Stimulated activated naive CD8-positive, alpha-beta T cell treated with anti-CD3 and anti-CD28 coated beads, Interleukin-15, Interleukin-2, amounts not matched to agents 100 U/mL and 50 U/mL, for 24 hours (primary cell): Measurements from ENCODE around the gene STK26.
"Not testable (repeated sequence)": the region's sequence is repeated elsewhere in the genome, so short reads cannot be mapped to it uniquely, and the experiment has no call there.

Experiments used
- ATAC-seq: fragments of 150-1000 bp; cut with Tn5 transposase; one replicate; pipeline ENCODE4 v1.10.0; 2021
- DNase-seq: peaks from one replicate; pipeline ENCODE4 v3.0.0; 2021

The STK26 gene

GRCh38 chrX:132022967-132023895 is at the start of gene STK26:
TSS of gene STK26 (plus strand) at chrX:132023302. CDS start at chrX:132023618, 316 bp downstream.
- peak; percentile 77 for DNase-seq
- peak; percentile 79 for ATAC-seq

DNA sequence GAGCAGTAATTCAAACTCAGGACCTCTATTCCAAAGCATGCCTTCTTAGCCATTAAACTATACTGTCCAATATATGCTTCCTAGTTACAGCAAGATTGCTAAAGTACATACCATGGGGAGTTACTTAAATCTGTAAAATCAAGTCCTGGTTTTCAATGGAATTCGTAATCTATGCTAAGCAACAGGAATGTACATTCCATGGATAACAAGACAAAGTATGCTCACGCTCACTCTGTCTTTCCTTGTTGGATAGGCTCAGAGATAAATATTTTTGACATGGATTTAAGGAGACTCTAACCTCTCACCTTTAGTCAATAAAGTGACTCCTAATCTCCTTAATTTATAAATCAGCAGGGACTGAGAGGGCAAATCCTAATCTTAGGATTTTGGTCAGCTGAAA is 47.3 kb upstream of the STK26 start:
- no peak for DNase-seq
- ATAC-seq, result no peak

DNA sequence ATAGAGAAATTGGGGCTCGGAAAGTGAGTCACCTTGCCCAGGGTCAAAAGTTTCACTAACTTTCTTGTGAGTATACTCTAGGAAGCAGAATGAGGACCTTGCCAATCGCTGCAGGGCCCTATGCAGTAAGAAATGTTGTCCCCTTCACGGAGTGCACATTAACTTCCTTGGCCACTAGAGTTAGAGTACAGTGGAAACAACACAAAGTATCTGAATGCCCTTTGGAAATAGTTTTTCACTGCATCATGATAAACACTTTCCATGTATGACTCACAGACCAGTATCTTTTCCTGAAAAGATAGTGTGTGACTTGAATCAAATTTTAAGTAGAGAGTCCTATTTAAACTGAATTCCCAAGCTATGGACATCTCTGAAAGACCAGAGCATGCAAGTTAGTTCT is 45.5 kb upstream of the STK26 start:
- DNase-seq (no peak), ATAC-seq (peak; percentile 86)

DNA sequence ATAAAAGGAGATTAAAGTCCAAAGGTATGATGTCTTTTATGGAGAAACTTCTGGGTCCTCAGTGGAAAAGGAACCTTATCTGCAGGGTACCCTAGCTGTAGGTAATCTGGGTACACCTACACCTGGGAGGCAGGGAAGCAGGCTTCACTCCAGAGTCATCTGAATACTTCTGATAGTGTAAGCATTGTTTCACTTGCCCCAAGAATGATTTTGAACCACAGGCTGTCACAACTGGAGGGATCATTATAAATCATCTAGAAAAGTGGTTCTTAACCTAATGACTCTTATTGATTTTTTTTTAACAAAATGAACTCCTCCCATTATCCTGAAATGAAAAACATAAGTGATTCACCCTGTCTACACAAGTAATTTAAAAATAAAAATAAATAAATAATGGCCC is 44.0 kb upstream of the STK26 start:
- no peak for DNase-seq
- no peak for ATAC-seq

- no peak for ATAC-seq
- DNase-seq, result no peak
Measured at GRCh38 chrX:131985526-131986049, 37.5 kb upstream of the STK26 start.

- DNase-seq (no peak), ATAC-seq (peak; percentile 81)
Measured at GRCh38 chrX:131987252-131987651, 35.9 kb upstream of the STK26 start.

DNA sequence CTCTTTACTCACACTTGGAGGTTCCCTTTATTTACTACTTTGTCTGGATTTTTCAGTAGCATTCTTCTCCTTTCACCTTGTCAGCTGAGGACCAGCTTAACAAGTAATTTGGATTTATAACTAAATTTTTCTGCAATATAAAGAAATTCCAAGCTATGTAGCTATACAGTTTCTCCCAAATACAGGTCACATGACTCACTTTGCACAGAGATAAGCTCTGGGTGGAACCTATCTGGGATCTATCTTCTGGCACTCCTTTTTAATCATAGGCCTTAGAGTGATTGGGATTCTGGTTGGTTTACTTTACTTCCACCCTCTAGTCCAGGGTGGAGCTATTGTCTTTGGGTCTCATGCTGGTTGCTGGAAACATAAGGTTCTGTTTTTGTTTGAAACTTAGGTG is 34.9 kb upstream of the STK26 start:
- ATAC-seq, result no peak
- DNase-seq, result no peak

- DNase-seq, result no peak
- peak; percentile 89 for ATAC-seq
Measured at GRCh38 chrX:132001127-132001526, 22.0 kb upstream of the STK26 start.

GRCh38 chrX:132004728-132005127 is 18.4 kb upstream of the STK26 start:
- no peak for DNase-seq
- ATAC-seq, result peak; percentile 40

DNA sequence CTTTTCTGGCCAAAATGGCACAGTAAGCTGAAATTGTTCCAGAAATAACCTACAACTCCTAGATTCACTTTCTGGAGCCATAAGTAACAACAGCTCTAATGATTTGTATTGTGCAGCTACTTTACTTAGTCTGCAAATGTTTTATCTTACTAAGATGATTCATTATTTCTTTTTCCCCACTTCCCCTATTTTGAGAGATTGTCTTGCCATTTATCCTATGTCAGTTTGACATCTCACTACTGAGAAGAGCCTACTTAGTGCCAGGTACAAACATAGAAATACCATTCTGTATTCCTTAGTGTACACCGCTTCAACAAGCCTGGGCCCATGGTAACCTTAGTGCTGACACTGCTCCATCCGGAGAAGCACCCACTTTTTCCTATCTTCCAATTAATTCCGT is 13.8 kb upstream of the STK26 start:
- ATAC-seq, result no peak
- no peak for DNase-seq

GRCh38 chrX:132010213-132010612 is 12.9 kb upstream of the STK26 start:
- not testable (repeated sequence) for ATAC-seq, DNase-seq

DNA sequence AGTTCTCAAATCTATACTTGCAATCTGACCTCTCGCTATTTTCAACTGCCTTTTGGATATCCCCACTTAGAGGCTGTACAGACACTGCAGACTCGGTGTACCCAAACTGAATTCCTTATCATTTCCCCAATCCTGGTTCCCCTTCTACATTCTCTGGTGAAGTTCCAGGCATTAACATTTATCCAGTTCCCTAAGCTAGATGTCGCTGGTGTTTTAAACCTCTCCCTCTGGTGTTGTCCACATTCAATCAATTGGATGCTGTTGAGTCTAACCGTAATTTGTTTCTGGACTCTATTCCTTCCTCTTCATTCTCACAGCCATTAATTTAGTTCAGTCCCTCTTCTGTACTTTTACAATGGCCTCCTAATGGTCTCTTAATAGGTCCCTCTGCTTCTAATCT is 7.2 kb upstream of the STK26 start:
- ATAC-seq, result no peak
- no peak for DNase-seq

DNA sequence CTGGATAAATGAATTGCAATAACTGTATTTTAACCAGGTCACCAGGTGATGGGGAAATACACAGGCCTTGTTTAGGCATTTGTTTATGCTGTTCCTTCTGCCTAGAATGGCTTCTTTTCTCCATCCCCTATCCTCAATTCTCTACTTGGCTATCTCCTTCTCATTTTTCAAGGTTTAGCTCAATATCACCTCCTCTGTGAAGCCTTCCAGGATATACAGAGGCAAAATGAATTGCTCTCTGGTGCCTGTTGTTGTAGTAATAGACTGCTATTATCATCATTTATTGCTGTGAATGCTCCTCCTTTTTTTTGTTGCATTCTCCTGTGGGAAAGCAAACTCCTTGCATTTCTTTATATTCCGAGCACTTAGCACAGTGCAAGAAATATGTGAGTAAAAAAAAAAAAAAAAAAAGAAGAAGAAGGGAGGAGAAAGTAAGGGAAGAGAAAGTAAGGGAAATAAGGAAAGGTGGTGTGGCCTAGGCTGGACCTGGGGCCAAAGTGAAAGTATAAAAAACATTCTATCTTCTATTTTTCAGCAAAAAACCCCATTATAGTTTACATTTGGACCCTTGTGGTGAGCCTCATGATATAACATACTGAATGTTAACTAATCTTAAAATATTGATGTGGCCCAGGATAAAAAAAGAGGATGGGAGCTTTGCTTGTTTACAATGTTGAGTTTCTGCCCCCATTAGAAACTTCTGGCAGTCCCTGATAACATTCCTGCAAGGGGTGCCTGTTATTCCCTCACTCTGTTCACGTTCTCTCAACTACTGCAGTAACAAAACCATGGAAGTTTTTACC is 6.3 kb upstream of the STK26 start:
- ATAC-seq (no peak), DNase-seq (no peak)

DNA sequence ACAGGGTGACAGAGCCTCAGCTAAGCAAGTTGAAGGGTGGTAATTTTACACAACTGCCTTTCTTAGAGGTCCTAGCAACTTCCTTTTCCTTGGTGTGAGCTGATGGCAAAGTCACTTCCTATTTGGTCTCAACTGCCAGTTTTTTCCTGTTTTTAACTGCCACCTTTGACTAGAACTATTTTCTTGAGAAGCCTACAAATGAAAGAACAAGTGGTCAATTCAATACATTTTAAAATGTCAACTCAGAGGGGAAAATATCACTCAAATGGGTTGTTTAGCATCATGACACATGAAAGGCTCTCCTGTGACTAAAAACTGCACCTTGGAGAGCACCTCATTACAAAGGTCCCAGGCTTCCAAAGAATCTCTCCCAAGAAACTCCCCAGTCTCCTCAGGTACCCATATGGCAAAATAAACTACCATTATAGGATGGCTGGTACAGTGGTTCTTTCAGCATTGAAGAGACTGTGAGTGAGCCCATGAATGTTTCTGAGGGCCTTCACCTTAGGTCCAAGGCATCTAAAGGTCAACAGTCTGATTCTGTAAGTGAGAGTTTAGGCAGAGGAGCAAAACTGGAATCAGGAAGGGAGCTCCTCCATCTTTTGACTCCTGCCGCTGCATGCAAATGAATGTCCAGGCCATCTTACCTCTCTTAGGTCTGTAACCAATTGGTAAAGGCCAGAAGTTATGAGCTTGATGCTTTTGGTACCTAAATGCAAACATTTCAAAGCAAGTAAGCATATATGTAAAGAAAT is 5.5 kb upstream of the STK26 start:
- DNase-seq (no peak), ATAC-seq (peak; percentile 60)

- peak; percentile 20 for ATAC-seq
- no peak for DNase-seq
Measured at GRCh38 chrX:132022198-132022966, 720 bp upstream of the STK26 start.

GRCh38 chrX:132023896-132024386 is 839 bp downstream of the STK26 start:
- ATAC-seq, result peak; percentile 88
- peak; percentile 66 for DNase-seq

- ATAC-seq (no peak), DNase-seq (peak; percentile 26)
Measured at GRCh38 chrX:132025041-132025440, 1.9 kb downstream of the STK26 start.

- DNase-seq, result no peak
- ATAC-seq, result no peak
Measured at GRCh38 chrX:132030264-132030663, 7.2 kb downstream of the STK26 start.

DNA sequence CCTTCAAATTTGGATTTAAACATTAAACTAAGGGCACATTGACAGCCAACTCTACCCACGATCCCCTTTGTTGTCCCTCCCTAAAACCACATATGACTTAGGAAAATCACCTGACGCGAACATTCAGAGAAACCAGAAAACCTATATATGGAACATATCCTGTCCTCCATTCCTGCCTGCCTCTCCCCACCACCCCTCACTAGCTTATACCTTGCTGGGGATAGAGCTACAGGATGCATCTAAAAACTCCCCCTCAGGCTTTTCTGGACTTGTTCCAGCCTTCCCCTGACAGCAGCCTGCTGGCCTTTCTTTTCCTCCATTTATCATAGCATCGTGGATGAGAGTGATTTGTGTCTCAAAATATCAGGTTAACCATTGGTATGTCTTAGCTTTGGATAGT is 8.8 kb downstream of the STK26 start:
- peak; percentile 55 for ATAC-seq
- no peak for DNase-seq

- ATAC-seq (no peak), DNase-seq (no peak)
Measured at GRCh38 chrX:132033166-132033565, 10.1 kb downstream of the STK26 start.

DNA sequence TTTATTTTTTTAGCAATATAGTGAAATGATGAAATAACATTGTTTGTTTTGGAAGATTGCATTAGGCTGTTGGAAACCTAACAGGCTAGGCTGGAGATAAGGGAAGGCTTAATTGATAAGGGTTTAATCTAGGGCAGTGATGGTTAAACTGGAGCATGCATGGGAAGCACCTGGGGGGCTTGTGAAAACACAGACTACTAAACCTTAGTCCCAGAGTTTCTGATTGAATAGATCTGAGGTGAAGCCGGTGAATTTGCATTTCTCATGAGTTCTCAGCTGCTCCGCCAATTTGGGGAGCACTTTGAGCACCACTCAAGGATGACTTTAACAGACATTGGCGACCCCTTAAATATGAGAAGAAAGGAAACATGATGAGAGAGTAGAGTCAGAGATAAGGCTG is 11.5 kb downstream of the STK26 start:
- DNase-seq (no peak), ATAC-seq (no peak)
